ENCODE measurements around the gene RTN4RL1. TPM values are rescaled to one million over a fixed set of nuclear protein-coding genes. Genes with fewer than 3 reads are reported as not detected.
"Not testable (repeated sequence)": the region's sequence is repeated elsewhere in the genome, so short reads cannot be mapped to it uniquely, and the experiment has no call there.

Gene RTN4RL1
- total and polyA plus RNA-seq, 4 donors: 0.65 to 7.3 (median 2.4) TPM

DNA sequence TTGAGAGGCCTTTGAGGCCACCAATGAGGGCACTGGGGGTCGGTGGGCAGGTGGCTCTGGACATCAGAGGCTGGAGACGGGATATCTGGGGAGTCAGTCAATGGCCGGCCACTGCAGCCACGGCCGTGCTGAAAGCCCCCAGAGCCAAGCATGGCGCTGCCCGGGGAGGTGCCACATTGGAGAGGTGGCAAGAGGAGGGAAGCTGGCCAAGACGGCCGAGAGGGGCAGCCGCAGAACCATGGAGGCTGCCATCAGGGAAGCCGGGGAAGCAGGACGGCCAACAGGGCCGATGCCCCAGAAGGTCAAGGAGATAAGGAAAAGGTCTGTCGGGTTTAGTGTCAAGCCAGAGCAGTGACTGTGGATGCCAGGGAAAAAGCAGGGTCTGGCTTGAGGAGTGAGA lies 9.8 kb downstream of the RTN4RL1 start:
- Histone ChIP-seq H3K9ac (ENCODE audit: insufficient read depth in 1 of 2, low read length in 2 of 2) (no peak overlapping the region), H3K9me3 (ENCODE audit: control insufficient read depth in 4 of 4, insufficient read depth in 3 of 4, low read length in 3 of 4) (no peaks in the 10 kb centered on the region), H3K4me1 (ENCODE audit: control insufficient read depth in 5 of 5, insufficient read depth in 5 of 5, low read length in 5 of 5) (peaks cover 0 to 9% (median 2%) of the 10 kb centered on the region in 5 donors), H3K4me3 (no peak overlapping the region), H3K27ac (ENCODE audit: low read depth in 1 of 2, low read length in 1 of 2) (no peak overlapping the region), H3K36me3 (ENCODE audit: control insufficient read depth in 4 of 4, insufficient read depth in 4 of 4, low read length in 4 of 4) (no peaks in the 10 kb centered on the region), H3K27me3 (ENCODE audit: control insufficient read depth in 3 of 3, insufficient read depth in 3 of 3, low read length in 2 of 3) (peaks cover 0 to 17% (median 9%) of the 10 kb centered on the region in 3 donors)
- ATAC-seq (ENCODE audit: insufficient read depth, low FRiP score): no peak
- TF ChIP-seq, protein P1, sequence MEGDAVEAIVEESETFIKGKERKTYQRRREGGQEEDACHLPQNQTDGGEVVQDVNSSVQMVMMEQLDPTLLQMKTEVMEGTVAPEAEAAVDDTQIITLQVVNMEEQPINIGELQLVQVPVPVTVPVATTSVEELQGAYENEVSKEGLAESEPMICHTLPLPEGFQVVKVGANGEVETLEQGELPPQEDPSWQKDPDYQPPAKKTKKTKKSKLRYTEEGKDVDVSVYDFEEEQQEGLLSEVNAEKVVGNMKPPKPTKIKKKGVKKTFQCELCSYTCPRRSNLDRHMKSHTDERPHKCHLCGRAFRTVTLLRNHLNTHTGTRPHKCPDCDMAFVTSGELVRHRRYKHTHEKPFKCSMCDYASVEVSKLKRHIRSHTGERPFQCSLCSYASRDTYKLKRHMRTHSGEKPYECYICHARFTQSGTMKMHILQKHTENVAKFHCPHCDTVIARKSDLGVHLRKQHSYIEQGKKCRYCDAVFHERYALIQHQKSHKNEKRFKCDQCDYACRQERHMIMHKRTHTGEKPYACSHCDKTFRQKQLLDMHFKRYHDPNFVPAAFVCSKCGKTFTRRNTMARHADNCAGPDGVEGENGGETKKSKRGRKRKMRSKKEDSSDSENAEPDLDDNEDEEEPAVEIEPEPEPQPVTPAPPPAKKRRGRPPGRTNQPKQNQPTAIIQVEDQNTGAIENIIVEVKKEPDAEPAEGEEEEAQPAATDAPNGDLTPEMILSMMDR (IDR thresholded peaks at IDR 0.05; ENCODE audit: control extremely low read depth, extremely low read depth): no peak
- 88 to 89% methylated on average over 14 of the region's 14 CpGs for WGBS, 2 donors
- no peak for DNase-seq

DNA sequence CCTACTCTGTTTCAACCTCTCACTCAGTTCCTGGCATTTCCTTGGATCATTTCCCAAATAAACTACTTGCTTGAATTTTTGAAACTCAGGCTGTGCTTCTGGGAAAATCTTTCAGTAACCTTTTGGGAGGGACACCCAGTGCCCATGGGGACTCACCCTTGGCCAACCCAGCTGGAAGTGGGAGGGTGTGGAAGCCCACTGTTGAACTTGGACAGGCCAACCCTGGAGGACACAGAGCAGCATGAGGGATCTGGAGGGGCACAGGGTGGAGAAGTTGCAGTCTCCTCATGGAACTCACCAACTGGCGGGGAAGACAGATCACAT lies 11.2 kb downstream of the RTN4RL1 start:
- ATAC-seq (ENCODE audit: insufficient read depth, low FRiP score) (no peak), DNase-seq (peak in 1 of 3 donors; percentile 18)
- no peaks in the 10 kb centered on the region for H3K36me3 ChIP-seq (ENCODE audit: control insufficient read depth in 4 of 4, insufficient read depth in 4 of 4, low read length in 4 of 4)
- H3K4me1 ChIP-seq (ENCODE audit: control insufficient read depth in 5 of 5, insufficient read depth in 5 of 5, low read length in 5 of 5): peaks cover 0 to 9% (median 2%) of the 10 kb centered on the region in 5 donors
- H3K4me3 ChIP-seq: no peak overlapping the region
- 89 to 97% methylated on average over 1 of the region's 1 CpG for WGBS, 2 donors
- H3K27me3 ChIP-seq (ENCODE audit: control insufficient read depth in 3 of 3, insufficient read depth in 3 of 3, low read length in 2 of 3): peaks cover 0 to 5% (median 4%) of the 10 kb centered on the region in 3 donors
- no peak overlapping the region for H3K9ac ChIP-seq (ENCODE audit: insufficient read depth in 1 of 2, low read length in 2 of 2)
- peak overlapping the region in 1 of 2 donors; percentile 21 for H3K27ac ChIP-seq (ENCODE audit: low read depth in 1 of 2, low read length in 1 of 2)
- no peaks in the 10 kb centered on the region for H3K9me3 ChIP-seq (ENCODE audit: control insufficient read depth in 4 of 4, insufficient read depth in 3 of 4, low read length in 3 of 4)
- TF ChIP-seq, protein P1 (IDR thresholded peaks at IDR 0.05; ENCODE audit: control extremely low read depth, extremely low read depth): no peak

GRCh38 chr17:2013220-2013993 lies 11.7 kb downstream of the RTN4RL1 start:
- H3K27me3 ChIP-seq (ENCODE audit: control insufficient read depth in 3 of 3, insufficient read depth in 3 of 3, low read length in 2 of 3); H3K36me3 ChIP-seq (ENCODE audit: control insufficient read depth in 4 of 4, insufficient read depth in 4 of 4, low read length in 4 of 4); DNase-seq; H3K27ac ChIP-seq (ENCODE audit: low read depth in 1 of 2, low read length in 1 of 2); H3K4me3 ChIP-seq; H3K9ac ChIP-seq (ENCODE audit: insufficient read depth in 1 of 2, low read length in 2 of 2); H3K9me3 ChIP-seq (ENCODE audit: control insufficient read depth in 4 of 4, insufficient read depth in 3 of 4, low read length in 3 of 4); ATAC-seq (ENCODE audit: insufficient read depth, low FRiP score); H3K4me1 ChIP-seq (ENCODE audit: control insufficient read depth in 5 of 5, insufficient read depth in 5 of 5, low read length in 5 of 5): not testable (repeated sequence)
- 96 to 99% methylated on average over 6 of the region's 6 CpGs for WGBS, 2 donors

GRCh38 chr17:2012499-2012898 lies 12.6 kb downstream of the RTN4RL1 start:
- no peaks in the 10 kb centered on the region for H3K27me3 ChIP-seq (ENCODE audit: control insufficient read depth in 3 of 3, insufficient read depth in 3 of 3, low read length in 2 of 3)
- TF ChIP-seq, protein P1 (IDR thresholded peaks at IDR 0.05; ENCODE audit: control extremely low read depth, extremely low read depth): no peak
- no peak overlapping the region for H3K4me3 ChIP-seq
- DNase-seq (no peak), ATAC-seq (ENCODE audit: insufficient read depth, low FRiP score) (no peak)
- peak overlapping the region in 1 of 2 donors; percentile 75 for H3K27ac ChIP-seq (ENCODE audit: low read depth in 1 of 2, low read length in 1 of 2)
- H3K4me1 ChIP-seq (ENCODE audit: control insufficient read depth in 5 of 5, insufficient read depth in 5 of 5, low read length in 5 of 5): peaks cover 0 to 9% (median 2%) of the 10 kb centered on the region in 5 donors
- H3K36me3 ChIP-seq (ENCODE audit: control insufficient read depth in 4 of 4, insufficient read depth in 4 of 4, low read length in 4 of 4): no peaks in the 10 kb centered on the region
- no peak overlapping the region for H3K9ac ChIP-seq (ENCODE audit: insufficient read depth in 1 of 2, low read length in 2 of 2)
- WGBS, 2 donors: 88 to 97% methylated on average over 4 of the region's 4 CpGs
- H3K9me3 ChIP-seq (ENCODE audit: control insufficient read depth in 4 of 4, insufficient read depth in 3 of 4, low read length in 3 of 4): no peaks in the 10 kb centered on the region
